Measurements from ENCODE around the gene CLEC3A.

DNA sequence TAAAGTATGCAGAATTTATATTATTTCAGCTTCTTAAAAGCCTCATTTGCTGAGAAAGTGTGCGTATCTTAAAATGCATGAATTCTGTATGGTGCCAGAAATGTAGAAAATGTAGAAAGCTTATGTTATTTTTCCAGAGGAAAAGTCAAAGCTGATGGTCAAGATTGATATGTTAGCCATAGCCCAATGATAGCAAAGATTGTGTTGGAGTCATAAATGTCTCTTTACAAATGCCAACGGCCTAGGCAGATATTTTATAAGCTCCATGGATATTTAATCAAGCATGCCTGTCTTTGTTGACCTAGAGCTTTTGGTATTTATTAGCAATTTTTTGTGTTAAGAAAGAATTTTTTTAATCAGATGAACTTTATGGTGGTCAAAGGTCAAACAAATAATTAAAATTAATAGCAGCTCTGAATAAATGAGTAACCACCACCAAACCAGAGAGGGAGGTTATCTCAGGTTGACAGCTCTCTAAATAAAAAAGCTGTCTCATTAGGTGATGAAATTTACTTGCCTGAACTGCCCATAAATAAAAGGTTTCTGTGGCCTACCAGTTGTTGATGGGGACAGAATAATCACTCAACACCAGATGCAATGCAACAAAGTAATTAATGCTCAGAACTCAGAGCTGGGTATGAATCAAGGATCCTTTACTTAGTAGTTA lies 28.5 kb downstream of the CLEC3A start:
- TF ChIP-seq, protein P1, sequence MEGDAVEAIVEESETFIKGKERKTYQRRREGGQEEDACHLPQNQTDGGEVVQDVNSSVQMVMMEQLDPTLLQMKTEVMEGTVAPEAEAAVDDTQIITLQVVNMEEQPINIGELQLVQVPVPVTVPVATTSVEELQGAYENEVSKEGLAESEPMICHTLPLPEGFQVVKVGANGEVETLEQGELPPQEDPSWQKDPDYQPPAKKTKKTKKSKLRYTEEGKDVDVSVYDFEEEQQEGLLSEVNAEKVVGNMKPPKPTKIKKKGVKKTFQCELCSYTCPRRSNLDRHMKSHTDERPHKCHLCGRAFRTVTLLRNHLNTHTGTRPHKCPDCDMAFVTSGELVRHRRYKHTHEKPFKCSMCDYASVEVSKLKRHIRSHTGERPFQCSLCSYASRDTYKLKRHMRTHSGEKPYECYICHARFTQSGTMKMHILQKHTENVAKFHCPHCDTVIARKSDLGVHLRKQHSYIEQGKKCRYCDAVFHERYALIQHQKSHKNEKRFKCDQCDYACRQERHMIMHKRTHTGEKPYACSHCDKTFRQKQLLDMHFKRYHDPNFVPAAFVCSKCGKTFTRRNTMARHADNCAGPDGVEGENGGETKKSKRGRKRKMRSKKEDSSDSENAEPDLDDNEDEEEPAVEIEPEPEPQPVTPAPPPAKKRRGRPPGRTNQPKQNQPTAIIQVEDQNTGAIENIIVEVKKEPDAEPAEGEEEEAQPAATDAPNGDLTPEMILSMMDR (IDR thresholded peaks at IDR 0.05; ENCODE audit: insufficient read depth, low read depth, low read length) = no peak
- TF ChIP-seq EZH2 (IDR thresholded peaks at IDR 0.05; ENCODE audit: insufficient read depth, low read length) = no peak
